Measurements from ENCODE around the gene SLC5A3.

- TF ChIP-seq POLR2A (IDR thresholded peaks at IDR 0.05) (no peak), CTCF (IDR thresholded peaks at IDR 0.05) (no peak)
These were observed 21.6 kb downstream of the SLC5A3 start for GRCh38 chr21:34094949-34095348.

Measured in heart left ventricle (tissue), 13 donors.